Esophagus squamous epithelium (tissue), 4 donors: Measurements from ENCODE around the gene UNC5B.

Source experiments
- CTCF ChIP-seq, 6 experiments: fragments of 450-650 bp in 4 of 6; fragments of 200-600 bp in 2 of 6; sonication (generic) in 2 of 6; IDR thresholded peaks; one replicate each; pipeline ENCODE4 v1.5.1; 2016 to 2019; ENCODE audit warnings: antibody characterized with exemption in 6 of 6, mild to moderate bottlenecking in 4 of 6, moderate library complexity in 4 of 6
- POLR2A ChIP-seq, 4 donors: fragments of 450-650 bp; IDR thresholded peaks; one replicate each; pipeline ENCODE4 v1.6.1; 2017; ENCODE audit warnings: antibody characterized with exemption in 4 of 4, mild to moderate bottlenecking in 4 of 4, moderate library complexity in 3 of 4

GRCh38 chr10:71316056-71316785 lies 103.9 kb downstream of the UNC5B start:
- TF ChIP-seq CTCF (IDR thresholded peaks at IDR 0.05), result no peak
- no peak for TF ChIP-seq POLR2A (IDR thresholded peaks at IDR 0.05)
